Measurements from ENCODE around the gene MED6. TPM values are rescaled to one million over a fixed set of nuclear protein-coding genes. Genes with fewer than 3 reads are reported as not detected.

The MED6 gene
- total RNA-seq, 2 donors from 2014 or later = 61.9 to 67.1 TPM

GRCh38 chr14:70622111-70622712 lies 21.8 kb upstream of the MED6 start:
- Mint-ChIP-seq H3K9me3 (peaks cover 5% of the 10 kb centered on the region), H3K27me3 (no peaks in the 10 kb centered on the region), H3K4me1 (no peaks in the 10 kb centered on the region), H3K27ac (no peak overlapping the region), H3K36me3 (ENCODE audit: low read depth) (no peaks in the 10 kb centered on the region), H3K4me3 (no peak overlapping the region)
- peak; percentile 67 for ATAC-seq (replicated peaks)

DNA sequence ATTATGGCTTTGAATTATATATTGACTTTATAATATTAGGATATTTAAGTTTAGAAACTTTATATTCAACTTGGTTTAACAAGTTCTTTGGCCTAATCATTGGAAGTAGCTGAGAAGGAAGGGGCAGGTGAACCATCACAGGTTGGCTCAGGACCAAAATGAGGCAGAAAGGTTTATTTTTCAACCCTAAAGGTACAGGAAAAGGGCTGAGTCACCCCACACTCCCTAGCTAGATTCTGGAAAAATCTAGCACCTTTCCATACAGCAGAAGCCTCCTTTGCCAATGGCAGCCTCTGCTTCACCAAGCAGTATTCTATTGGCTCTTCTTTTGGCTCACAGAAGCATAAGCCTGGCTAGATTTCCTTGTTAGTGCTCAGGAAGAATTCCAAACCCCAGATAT lies 19.3 kb upstream of the MED6 start:
- no peaks in the 10 kb centered on the region for H3K27me3 Mint-ChIP-seq
- no peak overlapping the region for H3K4me3 Mint-ChIP-seq
- H3K9me3 Mint-ChIP-seq = no peaks in the 10 kb centered on the region
- no peak for ATAC-seq (replicated peaks)
- no peak overlapping the region for H3K27ac Mint-ChIP-seq
- no peaks in the 10 kb centered on the region for H3K36me3 Mint-ChIP-seq (ENCODE audit: low read depth)
- H3K4me1 Mint-ChIP-seq = no peaks in the 10 kb centered on the region

- H3K36me3 Mint-ChIP-seq (ENCODE audit: low read depth) = no peaks in the 10 kb centered on the region
- H3K4me1 Mint-ChIP-seq = no peaks in the 10 kb centered on the region
- H3K9me3 Mint-ChIP-seq = no peaks in the 10 kb centered on the region
- no peak overlapping the region for H3K4me3 Mint-ChIP-seq
- no peak overlapping the region for H3K27ac Mint-ChIP-seq
- ATAC-seq (replicated peaks) = no peak
- no peaks in the 10 kb centered on the region for H3K27me3 Mint-ChIP-seq
Observed at GRCh38 chr14:70618314-70618713, 17.9 kb upstream of the MED6 start.

DNA sequence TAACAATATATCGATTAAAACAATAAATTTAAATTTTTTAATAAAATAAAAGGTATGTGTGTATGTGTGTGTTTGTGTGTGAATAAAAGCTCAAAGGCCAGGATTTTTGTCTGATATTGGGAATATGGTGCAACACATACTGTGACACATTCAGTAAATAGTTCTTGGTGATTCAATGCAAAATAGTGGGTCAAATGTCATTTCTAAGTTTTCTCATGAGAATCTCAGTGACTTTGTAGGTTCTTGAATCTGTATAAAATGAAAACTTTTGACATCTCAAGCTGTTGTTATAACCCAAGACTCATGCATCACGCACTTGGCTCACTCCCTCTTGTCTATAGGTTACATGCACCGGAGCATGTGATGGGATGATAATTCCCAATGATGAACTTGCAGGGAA lies 16.2 kb upstream of the MED6 start:
- Mint-ChIP-seq H3K4me1 (no peaks in the 10 kb centered on the region), H3K36me3 (ENCODE audit: low read depth) (no peaks in the 10 kb centered on the region), H3K9me3 (no peaks in the 10 kb centered on the region), H3K4me3 (no peak overlapping the region), H3K27ac (no peak overlapping the region), H3K27me3 (no peaks in the 10 kb centered on the region)
- ATAC-seq (replicated peaks) = no peak

GRCh38 chr14:70611216-70611615 lies 10.8 kb upstream of the MED6 start:
- no peaks in the 10 kb centered on the region for H3K4me1 Mint-ChIP-seq
- peaks cover 7% of the 10 kb centered on the region for H3K27me3 Mint-ChIP-seq
- H3K4me3 Mint-ChIP-seq = no peak overlapping the region
- no peaks in the 10 kb centered on the region for H3K9me3 Mint-ChIP-seq
- no peak overlapping the region for H3K27ac Mint-ChIP-seq
- H3K36me3 Mint-ChIP-seq (ENCODE audit: low read depth) = no peaks in the 10 kb centered on the region
- ATAC-seq (replicated peaks) = no peak

DNA sequence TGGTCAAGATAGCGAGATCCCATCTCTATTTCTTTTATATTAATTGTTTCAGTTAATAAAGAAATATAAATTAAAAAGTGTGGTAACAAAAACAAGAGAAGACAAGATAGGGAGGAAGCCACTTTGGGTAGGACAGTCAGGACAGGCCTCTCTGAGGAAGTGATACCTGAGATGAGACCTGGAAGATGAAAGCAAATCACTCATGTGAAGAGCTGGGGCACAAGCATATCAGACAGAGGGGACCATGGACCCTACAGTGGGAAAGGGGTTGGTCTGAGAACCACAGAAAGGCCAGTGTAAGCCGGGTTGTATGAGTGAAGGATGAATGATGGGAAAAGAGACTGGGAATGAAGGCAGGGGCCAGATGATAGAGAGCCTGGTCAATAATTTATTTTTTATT lies 1.8 kb upstream of the MED6 start:
- no peak overlapping the region for H3K27ac Mint-ChIP-seq
- H3K36me3 Mint-ChIP-seq (ENCODE audit: low read depth) = peaks cover 6% of the 10 kb centered on the region
- no peak for ATAC-seq (replicated peaks)
- no peaks in the 10 kb centered on the region for H3K9me3 Mint-ChIP-seq
- H3K4me3 Mint-ChIP-seq = no peak overlapping the region
- H3K27me3 Mint-ChIP-seq = peaks cover 10% of the 10 kb centered on the region
- peaks cover 9% of the 10 kb centered on the region for H3K4me1 Mint-ChIP-seq

- Mint-ChIP-seq H3K9me3 (no peaks in the 10 kb centered on the region), H3K4me3 (peak overlapping the region; percentile 100), H3K27ac (peak overlapping the region; percentile 98)
Observed at GRCh38 chr14:70601162-70601561, 707 bp upstream of the MED6 start.

GRCh38 chr14:70599345-70599744 lies 1.1 kb downstream of the MED6 start:
- Mint-ChIP-seq H3K4me1 (peaks cover 11% of the 10 kb centered on the region), H3K9me3 (no peaks in the 10 kb centered on the region), H3K27ac (peak overlapping the region; percentile 98), H3K4me3 (peak overlapping the region; percentile 100), H3K27me3 (no peaks in the 10 kb centered on the region), H3K36me3 (ENCODE audit: low read depth) (peaks cover 35% of the 10 kb centered on the region)
- no peak for ATAC-seq (replicated peaks)

More at GRCh38 chr14:70601162-70601561, 707 bp upstream of the MED6 start:
- Mint-ChIP-seq H3K36me3 (ENCODE audit: low read depth) (peaks cover 16% of the 10 kb centered on the region), H3K4me1 (peaks cover 9% of the 10 kb centered on the region), H3K27me3 (peaks cover 3% of the 10 kb centered on the region)
- no peak for ATAC-seq (replicated peaks)

GRCh38 chr14:70597731-70598130 lies 2.7 kb downstream of the MED6 start:
- H3K36me3 Mint-ChIP-seq (ENCODE audit: low read depth) = peaks cover 51% of the 10 kb centered on the region
- no peak overlapping the region for H3K4me3 Mint-ChIP-seq
- no peak for ATAC-seq (replicated peaks)
- H3K4me1 Mint-ChIP-seq = peaks cover 14% of the 10 kb centered on the region
- H3K27ac Mint-ChIP-seq = no peak overlapping the region
- no peaks in the 10 kb centered on the region for H3K9me3 Mint-ChIP-seq
- H3K27me3 Mint-ChIP-seq = no peaks in the 10 kb centered on the region

DNA sequence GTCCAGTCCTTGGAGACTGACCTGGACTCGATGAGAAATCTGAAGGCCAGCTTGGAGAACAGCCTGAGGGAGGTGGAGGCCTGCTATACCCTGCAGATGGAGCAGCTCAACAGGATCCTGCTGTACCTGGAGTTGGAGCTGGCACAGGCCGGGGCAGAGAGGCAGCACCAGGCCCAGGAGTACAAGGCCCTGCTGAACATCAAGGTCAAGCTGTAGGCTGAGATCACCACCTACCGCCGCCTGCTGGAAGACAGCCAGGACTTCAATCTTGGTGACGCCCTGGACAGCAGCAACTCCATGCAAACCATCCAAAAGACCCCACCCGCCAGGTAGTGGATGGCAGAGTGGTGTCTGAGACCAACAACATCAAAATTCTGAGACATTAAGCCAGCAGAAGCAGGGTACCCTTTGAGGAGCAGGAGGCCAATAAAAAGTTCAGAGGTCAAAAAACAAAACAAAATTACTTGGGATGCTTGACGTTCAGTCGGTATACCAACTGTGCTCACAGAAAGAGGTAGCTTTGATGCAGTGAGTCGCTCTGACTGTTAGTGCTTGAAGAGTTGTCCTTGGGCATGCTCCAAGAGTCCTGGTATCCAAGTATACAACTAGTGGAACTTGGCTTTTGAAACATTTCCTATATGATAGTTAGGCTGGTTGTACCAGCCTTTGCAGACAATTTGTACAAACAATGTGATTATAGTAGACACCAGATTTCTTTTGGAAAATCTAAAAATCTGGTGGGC lies 4.8 kb downstream of the MED6 start:
- no peaks in the 10 kb centered on the region for H3K27me3 Mint-ChIP-seq
- peaks cover 14% of the 10 kb centered on the region for H3K4me1 Mint-ChIP-seq
- no peak overlapping the region for H3K4me3 Mint-ChIP-seq
- no peak overlapping the region for H3K27ac Mint-ChIP-seq
- H3K36me3 Mint-ChIP-seq (ENCODE audit: low read depth) = peaks cover 72% of the 10 kb centered on the region
- ATAC-seq (replicated peaks) = no peak
- no peaks in the 10 kb centered on the region for H3K9me3 Mint-ChIP-seq

- Mint-ChIP-seq H3K9me3 (no peaks in the 10 kb centered on the region), H3K36me3 (ENCODE audit: low read depth) (peaks cover 83% of the 10 kb centered on the region), H3K4me3 (no peak overlapping the region), H3K4me1 (peaks cover 10% of the 10 kb centered on the region), H3K27ac (no peak overlapping the region), H3K27me3 (no peaks in the 10 kb centered on the region)
- no peak for ATAC-seq (replicated peaks)
Observed at GRCh38 chr14:70594461-70594860, 6.0 kb downstream of the MED6 start.

GRCh38 chr14:70585231-70585630 lies 15.2 kb downstream of the MED6 start:
- Mint-ChIP-seq H3K27ac (peak overlapping the region; percentile 4), H3K27me3 (no peaks in the 10 kb centered on the region), H3K9me3 (no peaks in the 10 kb centered on the region), H3K4me1 (peaks cover 8% of the 10 kb centered on the region), H3K4me3 (no peak overlapping the region), H3K36me3 (ENCODE audit: low read depth) (peaks cover 98% of the 10 kb centered on the region)
- ATAC-seq (replicated peaks) = no peak

- Mint-ChIP-seq H3K4me1 (peaks cover 5% of the 10 kb centered on the region), H3K27ac (no peak overlapping the region), H3K36me3 (ENCODE audit: low read depth) (peaks cover 85% of the 10 kb centered on the region), H3K9me3 (no peaks in the 10 kb centered on the region), H3K4me3 (no peak overlapping the region), H3K27me3 (no peaks in the 10 kb centered on the region)
- no peak for ATAC-seq (replicated peaks)
Observed at GRCh38 chr14:70576891-70577290, 23.6 kb downstream of the MED6 start.

- H3K4me3 Mint-ChIP-seq = no peak overlapping the region
- no peak for ATAC-seq (replicated peaks)
Observed at GRCh38 chr14:70573050-70573449, 27.4 kb downstream of the MED6 start.

GRCh38 chr14:70571139-70571538 lies 29.3 kb downstream of the MED6 start:
- H3K4me3 Mint-ChIP-seq = no peak overlapping the region
- peaks cover 20% of the 10 kb centered on the region for H3K4me1 Mint-ChIP-seq
- H3K27me3 Mint-ChIP-seq = no peaks in the 10 kb centered on the region
- peak; percentile 82 for ATAC-seq (replicated peaks)
- H3K36me3 Mint-ChIP-seq (ENCODE audit: low read depth) = peaks cover 84% of the 10 kb centered on the region
- peak overlapping the region; percentile 5 for H3K27ac Mint-ChIP-seq
- peaks cover 3% of the 10 kb centered on the region for H3K9me3 Mint-ChIP-seq

More at GRCh38 chr14:70573050-70573449, 27.4 kb downstream of the MED6 start:
- H3K27ac Mint-ChIP-seq = no peak overlapping the region
- no peaks in the 10 kb centered on the region for H3K27me3 Mint-ChIP-seq
- H3K9me3 Mint-ChIP-seq = no peaks in the 10 kb centered on the region
- peaks cover 17% of the 10 kb centered on the region for H3K4me1 Mint-ChIP-seq
- peaks cover 88% of the 10 kb centered on the region for H3K36me3 Mint-ChIP-seq (ENCODE audit: low read depth)
